Effector memory CD4-positive, alpha-beta T cell (primary cell): ENCODE results near the gene COL6A2.

Experiments
- DNase-seq, 3 donors: peaks; one replicate each; pipeline ENCODE4 v3.0.0-alpha.2; 2020
- H3K27ac ChIP-seq: 2 replicates; pipeline ENCODE4 v1.7.0; 2013; ENCODE audit warnings: mild to moderate bottlenecking, low read length, moderate library complexity; ENCODE audit not compliant: insufficient read depth, poor library complexity, severe bottlenecking
- H3K27me3 ChIP-seq: replicated peaks from 2 replicates; pipeline ENCODE4 v1.7.0; 2013; ENCODE audit warnings: mild to moderate bottlenecking, low read length; ENCODE audit not compliant: insufficient read depth, control insufficient read depth, poor library complexity, severe bottlenecking
- H3K36me3 ChIP-seq: 2 replicates; pipeline ENCODE4 v1.7.0; 2013; ENCODE audit warnings: mild to moderate bottlenecking, low read length, moderate library complexity; ENCODE audit not compliant: control insufficient read depth, insufficient read depth
- H3K4me1 ChIP-seq: 2 replicates; pipeline ENCODE4 v1.7.0; 2013; ENCODE audit warnings: low read length, mild to moderate bottlenecking; ENCODE audit not compliant: control insufficient read depth, insufficient read depth, poor library complexity, severe bottlenecking
- H3K4me3 ChIP-seq: 2 replicates; pipeline ENCODE4 v1.7.0; 2013; ENCODE audit warnings: low read length, low read depth, mild to moderate bottlenecking; ENCODE audit not compliant: insufficient read depth, poor library complexity, severe bottlenecking
- H3K9me3 ChIP-seq: 2 replicates; pipeline ENCODE4 v1.7.0; 2013; ENCODE audit warnings: mild to moderate bottlenecking, low read length, moderate library complexity; ENCODE audit not compliant: control insufficient read depth

The COL6A2 gene

GRCh38 chr21:46120301-46121285, 22.7 kb downstream of the COL6A2 start:
- Histone ChIP-seq H3K9me3 (no peaks in the 10 kb centered on the region), H3K27ac (no peak overlapping the region), H3K4me3 (no peak overlapping the region), H3K4me1 (no peaks in the 10 kb centered on the region), H3K36me3 (no peaks in the 10 kb centered on the region), H3K27me3 (no peaks in the 10 kb centered on the region)
- DNase-seq = no peak

- Histone ChIP-seq H3K9me3 (no peaks in the 10 kb centered on the region), H3K4me3 (no peak overlapping the region), H3K27me3 (no peaks in the 10 kb centered on the region), H3K27ac (no peak overlapping the region), H3K36me3 (no peaks in the 10 kb centered on the region), H3K4me1 (no peaks in the 10 kb centered on the region)
- no peak for DNase-seq
Measured at GRCh38 chr21:46121286-46122221, 23.6 kb downstream of the COL6A2 start.

- Histone ChIP-seq H3K9me3 (no peaks in the 10 kb centered on the region), H3K4me1 (no peaks in the 10 kb centered on the region), H3K36me3 (no peaks in the 10 kb centered on the region), H3K4me3 (no peak overlapping the region), H3K27me3 (no peaks in the 10 kb centered on the region), H3K27ac (no peak overlapping the region)
- no peak for DNase-seq
Measured at GRCh38 chr21:46122237-46122671, 24.3 kb downstream of the COL6A2 start.

- peak in 1 of 3 donors; percentile 0 for DNase-seq
- no peak overlapping the region for H3K27ac ChIP-seq
- no peaks in the 10 kb centered on the region for H3K4me1 ChIP-seq
- no peaks in the 10 kb centered on the region for H3K36me3 ChIP-seq
- H3K27me3 ChIP-seq = no peaks in the 10 kb centered on the region
- H3K9me3 ChIP-seq = no peaks in the 10 kb centered on the region
- no peak overlapping the region for H3K4me3 ChIP-seq
Measured at GRCh38 chr21:46122758-46123683, 25.1 kb downstream of the COL6A2 start.

- DNase-seq = no peak
- no peaks in the 10 kb centered on the region for H3K27me3 ChIP-seq
- H3K9me3 ChIP-seq = no peaks in the 10 kb centered on the region
- H3K36me3 ChIP-seq = no peaks in the 10 kb centered on the region
- no peak overlapping the region for H3K27ac ChIP-seq
- H3K4me3 ChIP-seq = no peak overlapping the region
- H3K4me1 ChIP-seq = no peaks in the 10 kb centered on the region
Measured at GRCh38 chr21:46124083-46124925, 26.4 kb downstream of the COL6A2 start.

GRCh38 chr21:46124926-46125845, 27.3 kb downstream of the COL6A2 start:
- Histone ChIP-seq H3K27me3 (no peaks in the 10 kb centered on the region), H3K36me3 (no peaks in the 10 kb centered on the region), H3K4me3 (no peak overlapping the region), H3K27ac (no peak overlapping the region), H3K9me3 (no peaks in the 10 kb centered on the region), H3K4me1 (no peaks in the 10 kb centered on the region)
- no peak for DNase-seq

GRCh38 chr21:46125846-46126301, 28.0 kb downstream of the COL6A2 start:
- Histone ChIP-seq H3K4me3 (no peak overlapping the region), H3K9me3 (no peaks in the 10 kb centered on the region), H3K27ac (no peak overlapping the region), H3K36me3 (no peaks in the 10 kb centered on the region), H3K4me1 (no peaks in the 10 kb centered on the region), H3K27me3 (no peaks in the 10 kb centered on the region)
- no peak for DNase-seq
